ENCODE results near the gene VWA8.

DNA sequence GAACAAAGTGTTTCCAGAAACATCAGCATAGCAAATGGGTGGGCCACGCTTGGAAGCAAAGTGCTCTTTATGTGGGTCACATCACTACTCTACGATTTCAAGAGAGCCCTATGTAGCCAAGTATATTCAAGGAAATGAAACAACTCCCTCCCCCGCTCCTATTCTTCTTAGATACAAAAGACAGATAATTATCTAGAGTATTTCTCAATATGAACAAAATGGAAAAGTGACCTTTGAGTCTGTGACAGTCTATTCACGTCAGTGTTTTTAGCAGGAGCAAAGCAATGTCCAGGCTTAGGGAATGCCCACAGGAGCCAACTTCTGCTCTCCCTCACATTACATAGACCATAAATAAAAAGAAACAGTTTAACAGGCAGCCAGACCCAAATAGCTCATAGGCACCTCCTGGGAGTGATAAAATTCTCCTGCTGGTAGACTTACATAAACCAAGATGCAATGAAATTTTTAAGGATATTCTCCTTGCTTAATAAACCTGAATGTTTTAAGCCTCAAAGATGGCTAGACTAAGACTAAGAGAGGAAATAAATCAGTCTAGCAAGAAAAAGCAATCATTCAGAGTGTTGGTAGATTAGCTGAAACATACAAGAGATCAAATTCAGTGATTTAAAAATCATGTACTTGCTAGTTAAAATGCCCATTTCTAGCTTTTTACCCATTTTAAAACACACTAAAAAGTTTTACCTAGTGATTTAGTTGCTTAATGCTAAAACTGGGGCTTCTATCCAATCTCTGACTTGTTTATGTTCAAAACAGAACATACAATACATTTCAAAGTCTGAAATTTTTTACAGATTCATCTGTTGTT, 320.7 kb downstream of the VWA8 start:
- TF ChIP-seq, protein P1, sequence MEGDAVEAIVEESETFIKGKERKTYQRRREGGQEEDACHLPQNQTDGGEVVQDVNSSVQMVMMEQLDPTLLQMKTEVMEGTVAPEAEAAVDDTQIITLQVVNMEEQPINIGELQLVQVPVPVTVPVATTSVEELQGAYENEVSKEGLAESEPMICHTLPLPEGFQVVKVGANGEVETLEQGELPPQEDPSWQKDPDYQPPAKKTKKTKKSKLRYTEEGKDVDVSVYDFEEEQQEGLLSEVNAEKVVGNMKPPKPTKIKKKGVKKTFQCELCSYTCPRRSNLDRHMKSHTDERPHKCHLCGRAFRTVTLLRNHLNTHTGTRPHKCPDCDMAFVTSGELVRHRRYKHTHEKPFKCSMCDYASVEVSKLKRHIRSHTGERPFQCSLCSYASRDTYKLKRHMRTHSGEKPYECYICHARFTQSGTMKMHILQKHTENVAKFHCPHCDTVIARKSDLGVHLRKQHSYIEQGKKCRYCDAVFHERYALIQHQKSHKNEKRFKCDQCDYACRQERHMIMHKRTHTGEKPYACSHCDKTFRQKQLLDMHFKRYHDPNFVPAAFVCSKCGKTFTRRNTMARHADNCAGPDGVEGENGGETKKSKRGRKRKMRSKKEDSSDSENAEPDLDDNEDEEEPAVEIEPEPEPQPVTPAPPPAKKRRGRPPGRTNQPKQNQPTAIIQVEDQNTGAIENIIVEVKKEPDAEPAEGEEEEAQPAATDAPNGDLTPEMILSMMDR (conservative IDR thresholded peaks at IDR 0.05): no peak
- TF ChIP-seq ZFX (IDR thresholded peaks at IDR 0.05): no peak

Measured in C4-2B (cell line).